DMS 273 treated with DMSO at 0.1 percent for 48 hours (cell line): ENCODE measurements around the gene FXYD5.
A peak's percentile ranks its signal among the peaks of the same experiment; 100 is the strongest.
"Not testable (repeated sequence)": the region's sequence is repeated elsewhere in the genome, so short reads cannot be mapped to it uniquely, and the experiment has no call there.

Experiments
- DNase-seq: peaks from one replicate; lab custom pipeline; 2025; lab: John Stamatoyannopoulos, UW

The FXYD5 gene

DNA sequence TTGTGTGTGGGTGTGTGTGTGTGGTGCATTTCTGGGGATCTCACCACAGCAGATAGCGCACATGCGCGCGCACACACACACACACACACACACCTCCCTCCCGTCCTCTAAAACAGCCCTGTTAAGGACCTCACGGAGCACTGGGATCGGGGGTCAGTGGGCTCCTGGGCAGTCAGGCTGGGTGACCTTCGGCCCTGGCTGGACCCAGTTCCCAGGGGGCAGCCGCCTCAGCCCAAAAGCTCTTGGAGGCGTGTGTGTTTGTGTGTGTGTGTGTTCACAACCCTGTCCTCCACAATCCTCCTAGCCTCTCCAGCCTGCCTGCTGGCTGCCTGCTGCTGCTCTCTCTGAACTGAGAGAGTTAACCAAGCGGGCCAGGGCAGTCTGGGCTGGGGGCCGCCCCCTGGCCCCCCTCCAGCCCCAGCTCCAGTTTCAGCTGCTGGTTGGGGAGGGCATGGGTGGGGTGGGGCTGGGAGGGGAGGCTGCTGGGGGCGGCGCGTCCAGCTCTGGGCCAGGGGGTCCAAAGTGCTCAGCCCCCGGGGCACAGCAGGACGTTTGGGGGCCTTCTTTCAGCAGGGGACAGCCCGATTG, 16.1 kb upstream of the FXYD5 start, which contains the start of gene FXYD1:
Gene FXYD1 (plus strand): TSS at position 520 of the 588 bp plus-strand sequence. CDS start 1,256 bp downstream, outside the sequence.
- no peak for DNase-seq

DNA sequence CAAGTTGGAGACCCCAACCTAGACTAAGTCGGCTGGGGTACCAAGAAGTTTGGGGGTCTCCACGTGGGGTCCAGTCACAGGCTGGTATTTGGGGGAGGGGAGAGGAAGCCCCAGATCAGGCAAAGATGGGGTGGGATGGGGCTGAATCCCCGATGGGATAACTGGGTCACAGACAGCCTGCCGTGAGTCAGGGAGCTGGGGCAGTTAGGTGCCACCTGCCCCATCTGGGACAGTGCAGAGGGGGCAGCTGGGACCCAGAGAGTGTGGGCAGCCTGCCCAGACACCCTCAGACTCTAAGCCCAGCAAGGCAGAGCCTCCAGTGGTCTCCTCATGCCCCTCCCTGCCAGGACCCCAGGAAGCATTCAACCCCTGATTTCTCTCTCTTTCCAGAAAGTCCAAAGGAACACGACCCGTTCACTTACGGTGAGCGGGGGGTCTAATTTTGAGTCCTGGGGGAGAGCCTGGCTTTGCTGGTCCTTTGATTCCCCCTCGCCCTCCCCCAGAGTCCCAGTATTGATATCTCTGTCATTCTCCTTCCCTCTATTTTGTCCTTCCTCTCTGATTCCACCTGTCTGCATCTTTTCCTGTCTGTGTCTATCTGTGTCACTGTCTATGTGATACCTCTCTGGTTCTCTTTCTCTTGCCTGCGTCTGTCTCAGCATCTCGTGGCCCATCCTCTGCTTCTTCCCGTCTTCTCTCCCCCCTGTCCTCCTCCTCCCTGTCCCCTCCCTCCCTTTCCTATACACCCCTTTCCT, 14.2 kb upstream of the FXYD5 start:
- DNase-seq: no peak

DNA sequence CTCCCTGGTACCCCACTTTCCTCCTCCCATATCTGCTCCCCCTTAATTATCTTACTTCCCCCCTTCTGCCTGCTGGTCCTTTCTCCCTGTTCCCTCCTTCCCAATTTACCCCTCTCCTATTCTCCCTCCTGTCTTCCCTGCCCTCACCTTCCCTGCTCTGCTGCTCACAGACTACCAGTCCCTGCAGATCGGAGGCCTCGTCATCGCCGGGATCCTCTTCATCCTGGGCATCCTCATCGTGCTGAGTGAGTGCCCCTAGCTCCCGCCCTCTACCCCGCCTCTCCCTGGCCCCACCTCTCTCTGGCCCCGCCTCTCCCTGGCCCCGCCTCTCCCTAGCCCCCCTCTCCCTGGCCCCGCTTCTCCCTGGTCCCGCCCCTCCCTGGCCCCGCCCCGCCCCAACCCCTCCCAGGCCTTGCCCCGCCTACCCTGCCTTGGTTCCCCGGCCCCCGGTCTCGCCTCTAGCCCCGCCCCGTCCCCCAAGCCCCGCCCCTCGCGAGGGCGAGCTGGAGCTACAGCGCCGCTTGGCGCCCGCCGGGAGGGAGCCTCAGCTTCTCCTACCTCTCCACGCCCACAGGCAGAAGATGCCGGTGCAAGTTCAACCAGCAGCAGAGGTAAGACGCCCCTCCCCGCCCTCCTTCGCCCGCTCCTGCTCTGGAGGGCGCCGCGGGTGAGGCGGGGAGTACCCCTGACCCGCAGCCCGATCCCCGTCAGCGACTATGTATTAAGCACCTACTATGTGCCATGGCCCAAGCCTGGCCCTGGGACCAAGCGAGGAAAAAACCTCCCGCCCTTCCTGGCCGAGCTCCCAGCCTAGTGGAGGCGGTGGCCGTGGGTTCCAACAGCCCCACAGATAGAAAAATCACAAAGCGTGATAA, 13.3 kb upstream of the FXYD5 start:
- peak; percentile 85 for DNase-seq

DNA sequence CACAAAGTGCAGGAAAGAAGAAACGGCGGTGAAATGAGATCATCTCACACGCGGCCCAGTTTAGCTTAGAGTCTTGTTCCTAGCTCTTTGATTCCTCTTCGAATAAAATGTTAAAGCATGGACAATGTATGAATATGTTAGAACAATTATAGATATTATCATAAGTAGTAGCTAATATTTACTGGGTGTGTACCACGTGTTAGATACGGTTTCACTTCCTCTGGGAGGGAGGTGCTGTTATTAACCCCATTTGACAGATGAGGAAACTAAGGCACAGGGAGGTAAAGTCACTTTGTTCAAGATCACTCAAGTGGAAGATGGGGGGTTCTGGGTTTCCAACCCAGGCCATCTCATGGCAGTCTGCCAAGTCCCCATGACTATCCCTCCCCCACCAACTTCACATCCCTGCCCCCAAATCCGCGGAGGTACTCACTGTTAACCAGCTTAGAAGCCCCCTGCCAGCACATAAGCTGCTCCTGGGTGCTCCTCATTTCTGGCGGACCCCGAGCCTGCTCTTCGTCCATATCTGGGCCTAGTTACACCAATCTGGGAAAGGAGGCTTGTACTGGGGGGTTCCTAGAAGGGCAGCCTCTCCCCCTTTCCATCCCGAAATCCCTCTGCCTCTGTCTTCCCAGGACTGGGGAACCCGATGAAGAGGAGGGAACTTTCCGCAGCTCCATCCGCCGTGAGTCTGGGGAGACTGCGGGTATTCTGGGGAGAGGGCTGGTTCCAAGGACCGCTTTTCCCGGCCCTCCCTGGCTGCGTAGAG, 12.5 kb upstream of the FXYD5 start:
- no peak for DNase-seq

DNA sequence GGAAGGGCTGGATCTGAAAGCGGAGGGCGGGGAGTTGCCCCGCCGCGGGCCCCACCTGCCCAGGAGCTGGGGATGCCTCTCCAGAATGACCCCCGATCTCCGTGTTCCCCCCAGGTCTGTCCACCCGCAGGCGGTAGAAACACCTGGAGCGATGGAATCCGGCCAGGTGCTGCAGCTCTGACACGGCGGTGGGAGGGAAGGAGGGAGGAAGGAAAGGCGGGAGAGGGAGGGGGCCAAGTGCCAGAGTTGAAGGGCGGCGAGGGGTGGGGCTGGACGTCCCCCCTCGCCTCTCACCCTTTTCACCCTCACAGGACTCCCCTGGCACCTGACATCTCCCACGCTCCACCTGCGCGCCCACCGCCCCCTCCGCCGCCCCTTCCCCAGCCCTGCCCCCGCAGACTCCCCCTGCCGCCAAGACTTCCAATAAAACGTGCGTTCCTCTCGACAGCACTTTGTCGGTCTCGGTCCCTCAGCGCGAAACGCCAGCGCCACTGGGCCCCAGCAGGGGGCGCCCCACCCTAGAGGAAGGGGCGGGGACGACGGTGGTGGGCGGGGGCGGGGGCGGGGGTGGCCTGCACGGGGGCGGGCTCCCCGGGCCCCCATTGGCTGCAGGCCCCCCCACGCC, 11.8 kb upstream of the FXYD5 start:
- no peak for DNase-seq

DNA sequence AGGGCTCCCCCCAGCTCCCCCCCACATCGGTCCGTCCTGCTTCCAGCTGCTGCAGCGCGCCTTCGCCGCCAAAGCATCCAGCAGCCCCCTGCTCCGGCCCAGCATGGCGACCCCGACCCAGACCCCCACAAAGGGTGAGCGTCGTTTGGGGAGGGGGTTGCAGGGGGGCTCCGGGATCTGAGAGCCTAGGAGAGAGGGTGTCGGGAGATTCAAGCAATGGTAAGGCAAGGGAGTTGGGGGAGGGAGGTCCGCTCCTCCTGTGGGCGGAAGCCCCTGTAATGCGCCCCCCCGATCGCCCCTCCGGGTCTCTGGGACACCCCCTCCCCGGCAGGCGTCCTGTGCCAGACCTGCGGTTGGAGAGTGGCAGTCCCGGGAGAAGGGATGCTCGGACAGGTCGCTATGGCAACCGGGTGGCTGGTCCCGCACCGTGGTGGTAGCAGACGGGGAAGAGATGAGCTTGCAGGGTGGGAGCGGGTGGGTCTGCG, 11.3 kb upstream of the FXYD5 start, which contains the start of gene FXYD7:
Gene FXYD7 (plus strand): TSS at position 25 of the 485 bp plus-strand sequence. CDS start 79 bp downstream, at position 104.
- no peak for DNase-seq

DNA sequence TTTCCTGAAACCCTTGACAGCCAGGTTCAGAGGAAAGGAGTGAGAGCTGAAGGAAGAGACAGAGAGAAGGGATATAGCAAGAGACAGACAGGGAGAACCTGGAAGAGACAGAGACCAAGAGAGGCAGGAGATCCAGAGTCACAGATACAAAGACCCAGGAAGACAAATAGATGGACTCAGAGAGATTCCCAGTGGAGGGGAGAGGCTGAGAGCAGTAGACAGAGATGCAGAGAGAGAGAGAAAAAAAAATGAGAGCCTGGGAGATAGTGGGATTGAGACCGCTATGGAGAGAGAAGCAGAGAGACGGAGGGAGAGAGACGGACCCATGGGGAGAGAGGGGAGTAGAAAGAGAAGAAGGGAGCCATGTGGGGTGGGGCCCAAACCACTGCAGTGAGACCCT, 10.7 kb upstream of the FXYD5 start:
- no peak for DNase-seq

DNA sequence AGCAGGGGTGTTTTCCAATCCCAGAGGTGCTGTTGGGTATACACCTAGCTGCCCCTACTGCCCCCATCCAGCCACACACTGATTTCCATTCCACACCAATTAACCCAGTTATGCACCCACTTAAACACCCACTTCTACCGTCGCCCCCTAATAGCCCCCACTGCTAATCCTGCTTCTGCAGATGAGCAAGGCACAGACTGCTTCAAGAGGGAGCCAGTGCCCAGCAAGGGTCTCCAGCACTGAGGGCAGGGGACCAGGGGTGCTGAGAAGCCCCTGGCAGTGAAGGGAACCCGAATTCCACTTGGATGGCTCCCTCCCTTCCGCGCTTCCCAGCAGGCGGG, 10.3 kb upstream of the FXYD5 start:
- DNase-seq: no peak

DNA sequence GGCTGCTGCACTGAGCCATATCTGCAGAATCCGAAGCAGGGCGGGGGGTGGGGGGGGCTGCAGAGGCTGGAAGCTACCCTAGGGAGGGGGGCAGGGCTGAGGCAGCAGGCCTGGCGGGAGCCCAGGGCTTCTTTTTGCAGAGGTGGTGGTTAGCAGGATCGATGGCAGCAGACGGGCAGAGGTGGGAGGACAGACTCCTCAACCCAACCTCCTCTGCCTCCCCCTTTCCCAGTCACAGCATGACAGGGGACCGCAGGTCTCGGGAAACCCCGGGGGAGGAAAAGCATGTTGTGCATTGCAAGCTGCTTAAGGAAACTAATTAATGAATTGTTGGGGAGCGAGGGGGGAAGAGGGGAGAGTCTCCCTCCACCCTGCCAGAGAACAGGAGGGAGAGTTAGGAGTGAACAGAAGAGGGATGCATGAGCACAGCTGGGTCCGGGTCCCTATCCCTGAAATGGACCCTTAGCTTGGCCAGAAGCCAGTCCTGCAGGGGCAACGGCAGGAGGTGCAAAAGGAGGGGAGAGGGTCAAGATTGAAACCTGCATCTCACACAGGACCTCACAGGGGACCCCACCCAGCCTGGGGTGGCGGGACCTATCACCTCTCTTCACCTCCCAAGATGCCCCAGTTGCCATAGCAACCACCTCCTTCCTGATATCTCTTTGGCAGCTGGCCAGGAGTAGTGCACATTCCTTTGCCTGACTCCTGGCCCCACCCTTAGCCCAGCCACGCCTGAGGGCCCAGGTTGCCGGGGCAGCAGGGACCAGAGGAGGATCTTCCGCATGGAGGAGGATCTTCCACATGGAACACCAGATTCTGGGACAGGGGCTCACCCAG, 9.7 kb upstream of the FXYD5 start:
- DNase-seq: peak; percentile 49

DNA sequence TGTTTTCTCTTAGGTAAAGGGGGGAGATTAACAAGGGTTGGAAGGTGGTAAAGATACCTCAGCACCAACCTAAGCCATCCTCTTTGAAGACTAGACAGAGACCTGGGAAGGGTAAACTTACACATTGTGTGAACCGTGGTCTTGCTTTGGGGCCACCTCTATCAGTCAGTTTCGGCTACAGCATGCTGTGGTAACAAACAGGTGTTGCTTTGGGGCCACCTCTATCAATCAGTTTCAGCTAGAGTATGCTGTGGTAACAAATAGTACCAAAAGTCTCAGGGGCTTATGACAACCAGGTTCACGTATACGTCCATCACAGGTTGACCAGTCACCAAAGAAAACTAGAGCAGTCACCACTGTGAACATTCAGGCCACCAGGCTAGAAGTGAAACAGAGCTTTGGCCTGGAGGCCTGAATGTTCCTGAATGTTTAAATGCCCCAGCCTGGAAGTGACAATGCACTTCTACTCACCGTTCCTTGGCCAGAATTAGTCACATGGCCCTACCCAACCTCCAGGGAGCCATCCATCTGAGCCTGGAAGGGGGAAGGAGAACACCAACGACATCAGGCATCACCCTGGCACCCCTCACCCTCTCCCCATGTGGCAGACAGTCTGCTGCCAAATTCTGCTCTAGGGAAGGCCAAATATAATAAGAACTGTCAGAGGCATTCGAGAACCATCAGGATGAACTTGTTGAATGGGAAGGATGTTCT, 7.6 kb upstream of the FXYD5 start:
- no peak for DNase-seq

DNA sequence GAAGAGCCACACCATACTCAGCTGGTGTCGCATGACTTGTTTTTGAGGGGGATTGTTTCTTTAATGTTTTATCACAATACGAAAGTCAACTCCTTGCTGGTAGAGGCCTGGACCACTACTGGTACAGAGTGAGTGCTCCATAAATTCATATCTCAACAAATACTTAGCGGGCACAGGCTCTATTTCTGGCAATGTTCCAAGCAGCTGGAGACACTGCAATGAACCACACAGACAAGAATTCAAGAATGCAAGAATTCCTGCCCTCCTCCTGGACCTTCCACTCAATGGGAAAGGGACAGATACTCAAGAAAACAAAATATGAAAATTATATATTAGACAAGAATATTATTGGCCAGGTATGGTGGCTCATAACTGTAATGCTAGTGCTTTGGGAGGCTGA, 5.1 kb upstream of the FXYD5 start:
- DNase-seq: no peak

DNA sequence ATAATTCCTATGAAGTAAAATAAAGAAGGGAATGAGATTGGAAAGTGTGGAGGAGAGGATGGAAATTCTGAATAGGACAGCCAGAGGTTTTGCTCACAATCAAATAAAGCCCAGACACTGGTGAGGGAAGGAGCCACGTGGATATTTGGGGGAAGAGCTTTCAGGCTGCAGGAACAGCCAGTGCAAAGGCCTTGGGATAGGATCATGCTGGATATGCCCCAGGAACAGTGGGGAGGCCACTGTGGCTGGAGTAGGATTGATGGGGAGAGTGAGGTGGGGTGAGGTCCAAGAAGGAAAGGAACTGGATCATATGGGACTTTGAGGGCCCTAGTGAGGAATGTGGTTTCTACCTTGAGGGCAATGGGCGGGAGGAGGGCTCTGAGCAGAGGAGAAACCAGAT, 4.1 kb upstream of the FXYD5 start:
- DNase-seq: no peak

DNA sequence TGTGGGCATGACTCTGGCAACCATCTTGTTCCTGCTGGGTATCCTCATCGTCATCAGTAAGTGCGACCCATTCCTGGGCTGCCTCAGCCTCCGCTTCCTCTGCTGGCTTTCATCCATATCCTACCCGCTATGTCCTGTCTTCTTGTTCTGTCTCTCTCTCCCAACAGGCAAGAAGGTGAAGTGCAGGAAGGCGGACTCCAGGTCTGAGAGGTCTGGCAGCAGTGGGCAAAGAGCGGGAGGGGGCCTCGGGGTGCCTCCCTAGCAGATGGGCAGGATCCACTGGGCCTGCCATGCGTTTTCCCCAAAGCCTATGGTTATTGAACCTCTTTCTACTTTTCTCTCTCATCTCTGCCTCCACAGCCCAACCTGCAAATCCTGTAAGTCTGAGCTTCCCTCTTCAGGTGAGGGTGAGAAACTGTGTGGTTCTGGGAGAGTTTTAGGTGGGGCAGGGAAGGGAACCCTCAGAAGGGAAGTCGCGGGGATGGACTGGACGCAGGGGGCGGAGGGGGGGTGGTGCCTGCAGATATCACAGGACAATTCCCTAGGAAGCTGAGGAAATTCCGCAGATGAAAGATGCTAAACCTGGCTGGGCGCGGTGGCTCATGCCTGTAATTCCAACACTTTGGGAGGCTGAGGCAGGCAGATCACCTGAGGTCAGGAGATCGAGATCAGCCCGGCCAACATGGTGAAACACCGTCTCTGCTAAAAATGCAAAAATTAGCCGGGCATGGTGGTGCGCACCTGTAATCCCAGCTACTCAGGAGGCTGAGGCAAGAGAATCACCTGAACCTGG, 3.1 kb upstream of the FXYD5 start:
- DNase-seq: no peak

DNA sequence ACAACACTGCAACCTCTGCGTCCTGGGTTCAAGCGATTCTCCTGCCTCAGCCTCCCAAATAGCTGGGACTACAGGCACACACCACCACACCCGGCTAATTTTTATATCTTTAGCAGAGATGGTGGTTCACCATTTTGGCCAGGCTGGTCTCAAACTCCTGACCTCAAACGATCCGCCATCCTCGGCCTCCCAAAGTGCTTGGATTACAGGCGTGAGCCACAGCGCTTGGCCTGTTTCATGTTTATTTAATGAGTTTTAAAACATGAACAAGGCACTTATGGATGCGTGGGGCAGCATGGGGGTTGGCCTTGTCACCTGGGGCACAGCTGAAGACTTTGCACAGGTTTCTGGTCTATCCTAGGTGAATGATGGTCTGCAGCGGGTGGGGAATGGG, 1.4 kb upstream of the FXYD5 start:
- not testable (repeated sequence) for DNase-seq

DNA sequence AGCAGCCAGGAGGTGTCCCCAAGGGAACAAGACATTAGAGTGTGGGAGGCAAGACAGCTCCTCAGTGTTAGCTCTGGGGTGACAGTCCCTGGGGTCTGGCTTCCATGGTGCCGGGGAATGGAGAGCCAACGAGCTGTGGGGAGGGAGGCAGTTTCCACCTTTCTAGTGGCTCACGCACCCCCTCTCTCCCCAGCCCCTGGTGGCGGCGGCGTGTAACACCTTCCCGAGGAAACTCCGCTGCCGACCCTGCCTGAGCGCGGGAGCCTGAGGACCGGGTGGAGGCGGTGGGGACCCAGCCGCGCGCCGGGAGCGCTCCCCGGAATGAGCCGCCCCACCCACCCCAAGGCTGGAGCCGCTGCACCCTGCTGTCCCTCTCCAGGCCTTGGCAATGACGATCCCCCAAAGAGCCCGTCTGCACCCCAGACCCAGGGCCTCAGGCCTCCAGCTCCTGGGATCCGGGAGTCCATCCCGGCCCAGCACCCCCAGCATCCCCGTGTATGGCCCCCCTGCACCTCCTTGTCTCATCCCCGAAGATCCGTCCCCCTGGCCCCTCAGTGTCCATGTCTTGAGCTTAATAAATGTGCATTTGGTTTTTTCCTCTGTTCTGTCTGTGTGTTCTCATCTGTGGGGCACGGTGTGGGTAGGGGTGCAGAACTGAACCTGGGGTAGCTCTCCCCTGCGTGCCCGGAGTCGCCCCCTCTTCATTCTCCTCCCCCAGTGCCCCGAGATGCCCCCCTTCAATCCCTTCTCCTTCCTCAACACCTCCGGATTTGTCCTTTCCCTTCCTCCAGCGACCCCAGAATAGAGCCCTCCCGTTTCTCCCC, 622 bp upstream of the FXYD5 start:
- no peak for DNase-seq

DNA sequence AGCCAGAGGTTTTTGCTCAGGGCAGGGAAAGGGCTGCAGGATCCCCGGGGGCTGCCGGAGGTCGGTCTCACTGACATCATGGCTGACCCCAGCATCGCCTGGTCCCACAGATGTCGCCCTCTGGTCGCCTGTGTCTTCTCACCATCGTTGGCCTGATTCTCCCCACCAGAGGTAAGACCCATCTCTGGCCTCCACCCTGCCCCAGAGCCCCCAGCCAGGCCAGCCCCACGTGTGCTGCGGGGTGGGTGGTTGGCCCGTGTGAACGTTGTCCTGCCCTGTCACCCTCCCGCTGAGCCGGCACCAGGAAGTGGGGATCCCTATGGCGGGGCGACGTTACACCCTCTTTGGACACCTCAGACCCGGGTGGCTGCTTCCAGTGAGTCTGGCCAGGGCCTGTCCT, 906 bp downstream of the FXYD5 start:
- DNase-seq: no peak

DNA sequence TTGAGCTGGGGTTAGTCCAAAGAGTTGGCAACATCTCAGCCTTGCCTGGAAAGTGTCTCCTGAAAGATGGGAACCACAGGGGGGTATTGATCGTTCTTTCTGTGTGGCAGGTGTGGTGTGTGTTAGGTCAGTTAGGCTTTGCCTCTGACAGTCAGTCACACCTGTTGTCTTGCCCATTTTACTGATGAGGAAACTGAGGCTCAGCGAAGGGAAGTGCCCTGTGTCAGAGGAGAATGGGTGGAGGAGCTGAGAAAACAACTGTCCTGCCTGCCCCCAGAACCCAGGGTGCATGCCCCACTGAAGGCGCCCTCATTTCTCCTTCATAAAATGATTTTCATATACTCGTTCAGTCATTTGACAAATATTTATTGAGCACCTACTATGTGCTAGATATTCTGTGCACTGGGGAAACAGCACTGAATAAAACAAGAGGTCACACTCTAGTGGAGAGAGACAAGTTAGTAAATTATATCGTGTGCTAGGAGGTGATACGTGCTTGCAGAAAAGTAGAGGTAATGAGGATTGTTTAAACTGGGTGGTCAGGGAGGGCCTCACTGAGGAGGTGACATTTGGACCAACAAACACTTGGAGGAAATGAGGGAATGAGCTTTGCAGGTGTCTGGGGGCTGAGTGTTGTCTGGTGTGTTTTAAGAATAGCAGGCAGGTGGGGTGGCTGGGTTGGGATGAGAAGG, 1.6 kb downstream of the FXYD5 start:
- no peak for DNase-seq

DNA sequence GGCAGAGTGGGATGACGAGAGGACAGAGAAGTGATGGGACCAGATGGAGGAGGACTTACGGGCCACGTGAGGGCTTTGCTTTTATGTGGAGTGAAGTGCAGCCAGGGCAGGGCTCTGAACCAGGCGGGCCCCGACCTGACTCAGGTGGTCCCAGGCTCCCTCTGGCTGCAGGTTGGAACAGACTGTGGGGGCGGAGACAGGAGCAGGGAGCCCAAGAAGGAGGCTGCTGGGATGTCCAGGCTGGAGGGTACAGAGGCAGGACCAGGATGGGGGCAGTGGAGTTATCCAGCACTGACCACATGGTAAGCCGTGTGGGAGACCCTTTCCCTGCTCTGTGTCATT, 2.1 kb downstream of the FXYD5 start:
- no peak for DNase-seq
